Endothelial cell (in vitro differentiated cells): ENCODE data around the gene MSX1. TPM values are rescaled to one million over a fixed set of nuclear protein-coding genes. Genes with fewer than 3 reads are reported as not detected.

ENCODE experiments used
- DNase-seq: peaks from one replicate; pipeline ENCODE4 v3.0.0; 2021; ENCODE audit warnings: low spot score
- H3K27ac Mint-ChIP-seq: one replicate; pipeline ENCODE4 v1.8.0; 2021; ENCODE audit warnings: mixed read lengths, inconsistent platforms; ENCODE audit not compliant: unreplicated experiment
- H3K27me3 Mint-ChIP-seq: one replicate; pipeline ENCODE4 v1.8.0; 2021; ENCODE audit warnings: mild to moderate bottlenecking, moderate library complexity, mixed read lengths, inconsistent platforms; ENCODE audit not compliant: unreplicated experiment
- H3K36me3 Mint-ChIP-seq: one replicate; pipeline ENCODE4 v1.8.0; 2021; ENCODE audit warnings: mild to moderate bottlenecking, low read depth, mixed read lengths, inconsistent platforms; ENCODE audit not compliant: unreplicated experiment
- H3K4me1 Mint-ChIP-seq: one replicate; pipeline ENCODE4 v1.8.0; 2021; ENCODE audit warnings: mild to moderate bottlenecking, mixed read lengths, inconsistent platforms; ENCODE audit not compliant: unreplicated experiment
- H3K4me3 Mint-ChIP-seq: one replicate; pipeline ENCODE4 v1.8.0; 2021; ENCODE audit warnings: mild to moderate bottlenecking, mixed read lengths, inconsistent platforms; ENCODE audit not compliant: unreplicated experiment
- H3K9me3 Mint-ChIP-seq: one replicate; pipeline ENCODE4 v1.8.0; 2021; ENCODE audit warnings: mixed read lengths, inconsistent platforms; ENCODE audit not compliant: unreplicated experiment
- total RNA-seq: library from RNA; stranded (reverse); fragmentation: NEBNext Ultra II Directional; extraction: Animal tissue kit (Norgen Biotek cat#: 25700); gene quantifications from one replicate; pipeline ENCODE4 v1.2.1, GENCODE V29; 2021; ENCODE audit not compliant: unreplicated experiment
- TF ChIP-seq, protein P1 (sequence below): fragments of 200-600 bp; sonication (generic); IDR thresholded peaks from one replicate; pipeline ENCODE4 v1.5.0; 2021; ENCODE audit warnings: antibody characterized with exemption; ENCODE audit not compliant: unreplicated experiment

MSX1 gene
- total RNA-seq, 1 donor from 2014 or later = 17.4 TPM

DNA sequence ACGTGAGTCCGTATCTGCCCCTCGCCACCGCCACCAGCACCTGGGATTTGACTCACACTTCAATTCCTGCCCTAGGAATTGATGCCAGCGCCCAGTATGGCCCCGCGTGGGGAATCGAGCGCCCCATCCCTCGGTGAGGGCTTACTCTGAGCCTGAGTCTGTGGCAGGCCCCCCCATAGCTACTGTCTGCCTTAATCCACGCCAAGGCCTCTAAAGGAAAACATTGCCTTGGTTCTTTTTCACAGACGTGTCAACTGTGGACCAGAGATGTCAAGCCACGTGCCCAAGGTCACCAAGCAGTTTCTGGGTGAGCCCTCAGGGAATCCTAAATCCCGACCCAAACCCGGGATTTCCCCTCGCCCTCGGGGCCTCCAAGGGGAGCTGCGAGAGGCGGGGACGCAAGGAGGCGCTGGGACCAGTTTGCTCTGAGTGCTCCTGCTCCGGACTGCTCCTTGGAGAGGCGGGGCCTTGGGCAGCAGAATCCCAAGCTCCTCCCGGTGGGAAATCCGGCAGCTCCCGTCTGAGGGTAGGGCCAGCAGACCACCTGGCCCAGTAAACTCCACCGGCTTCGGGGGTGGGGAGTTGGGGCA is 12.9 kb downstream of the MSX1 start:
- Mint-ChIP-seq H3K36me3 (peaks cover 3% of the 10 kb centered on the region), H3K27ac (no peak overlapping the region), H3K27me3 (peaks cover 39% of the 10 kb centered on the region), H3K4me1 (peaks cover 33% of the 10 kb centered on the region), H3K9me3 (no peaks in the 10 kb centered on the region), H3K4me3 (no peak overlapping the region)
- TF ChIP-seq, protein P1, sequence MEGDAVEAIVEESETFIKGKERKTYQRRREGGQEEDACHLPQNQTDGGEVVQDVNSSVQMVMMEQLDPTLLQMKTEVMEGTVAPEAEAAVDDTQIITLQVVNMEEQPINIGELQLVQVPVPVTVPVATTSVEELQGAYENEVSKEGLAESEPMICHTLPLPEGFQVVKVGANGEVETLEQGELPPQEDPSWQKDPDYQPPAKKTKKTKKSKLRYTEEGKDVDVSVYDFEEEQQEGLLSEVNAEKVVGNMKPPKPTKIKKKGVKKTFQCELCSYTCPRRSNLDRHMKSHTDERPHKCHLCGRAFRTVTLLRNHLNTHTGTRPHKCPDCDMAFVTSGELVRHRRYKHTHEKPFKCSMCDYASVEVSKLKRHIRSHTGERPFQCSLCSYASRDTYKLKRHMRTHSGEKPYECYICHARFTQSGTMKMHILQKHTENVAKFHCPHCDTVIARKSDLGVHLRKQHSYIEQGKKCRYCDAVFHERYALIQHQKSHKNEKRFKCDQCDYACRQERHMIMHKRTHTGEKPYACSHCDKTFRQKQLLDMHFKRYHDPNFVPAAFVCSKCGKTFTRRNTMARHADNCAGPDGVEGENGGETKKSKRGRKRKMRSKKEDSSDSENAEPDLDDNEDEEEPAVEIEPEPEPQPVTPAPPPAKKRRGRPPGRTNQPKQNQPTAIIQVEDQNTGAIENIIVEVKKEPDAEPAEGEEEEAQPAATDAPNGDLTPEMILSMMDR = no peak
- no peak for DNase-seq

DNA sequence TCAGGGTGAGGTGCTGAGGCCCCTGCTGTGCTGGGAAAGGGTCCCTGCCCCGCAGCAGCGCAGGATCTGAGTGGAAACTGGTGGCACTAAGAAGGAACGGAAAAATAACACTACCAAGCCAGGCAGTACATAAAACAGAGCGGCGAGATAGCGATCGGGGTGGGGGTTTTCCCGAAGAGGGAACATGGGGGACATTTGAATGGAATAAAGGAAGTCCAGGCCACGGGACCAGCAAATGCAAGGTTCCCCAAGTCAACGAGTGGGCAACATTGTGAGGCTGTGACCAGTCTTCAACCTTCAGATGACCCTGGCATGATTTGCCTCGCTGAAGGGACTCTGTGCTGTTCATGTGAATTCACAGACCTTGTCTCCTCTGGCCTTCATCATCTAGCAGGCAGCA is 13.7 kb downstream of the MSX1 start:
- H3K27me3 Mint-ChIP-seq = peaks cover 39% of the 10 kb centered on the region
- H3K36me3 Mint-ChIP-seq = peaks cover 3% of the 10 kb centered on the region
- H3K27ac Mint-ChIP-seq = no peak overlapping the region
- TF ChIP-seq, protein P1 = no peak
- DNase-seq = no peak
- no peaks in the 10 kb centered on the region for H3K9me3 Mint-ChIP-seq
- peaks cover 33% of the 10 kb centered on the region for H3K4me1 Mint-ChIP-seq
- no peak overlapping the region for H3K4me3 Mint-ChIP-seq

DNA sequence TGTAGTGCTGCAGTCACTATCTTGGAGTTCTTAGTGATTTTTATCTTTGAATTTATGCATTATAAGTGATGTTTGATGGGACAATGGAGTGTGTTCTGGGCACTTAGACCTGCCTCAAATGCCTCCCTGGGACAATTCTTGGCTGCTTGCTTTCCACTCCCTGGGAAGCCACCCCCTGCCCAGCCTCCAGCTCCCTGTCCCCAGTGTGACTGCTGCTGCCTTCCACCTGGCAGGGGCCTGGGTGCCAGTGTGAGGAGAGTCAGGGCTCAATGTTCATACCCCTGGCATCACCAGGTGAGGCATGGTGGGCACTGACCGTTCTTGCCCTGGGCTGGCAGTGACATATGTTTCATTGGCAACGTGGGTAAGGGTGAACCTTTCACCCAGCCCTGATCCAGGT is 14.8 kb downstream of the MSX1 start:
- Mint-ChIP-seq H3K9me3 (no peaks in the 10 kb centered on the region), H3K4me1 (peaks cover 33% of the 10 kb centered on the region), H3K27me3 (peaks cover 30% of the 10 kb centered on the region), H3K27ac (no peak overlapping the region), H3K4me3 (no peak overlapping the region), H3K36me3 (peaks cover 3% of the 10 kb centered on the region)
- DNase-seq = no peak
- TF ChIP-seq, protein P1 = no peak

DNA sequence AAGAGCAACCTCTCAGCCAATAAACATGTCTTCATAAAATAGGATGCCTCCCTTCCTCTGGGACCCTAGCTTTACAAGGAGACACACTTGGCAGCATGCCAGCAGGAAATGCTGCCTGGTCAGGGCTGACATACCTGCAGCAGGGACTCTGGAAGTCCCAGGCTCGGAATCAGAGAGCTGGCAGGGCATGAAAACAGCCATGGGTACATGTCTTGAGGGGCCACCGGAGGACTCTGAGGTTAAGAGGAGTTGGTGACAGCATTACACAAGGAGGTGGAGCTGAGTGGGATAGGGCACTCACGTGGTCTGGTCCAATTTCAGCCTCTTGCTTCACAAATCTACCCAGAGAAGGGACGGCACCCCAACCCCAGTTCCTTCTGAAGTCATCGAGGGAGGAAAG is 15.7 kb downstream of the MSX1 start:
- Mint-ChIP-seq H3K9me3 (no peaks in the 10 kb centered on the region), H3K36me3 (peaks cover 3% of the 10 kb centered on the region), H3K27ac (no peak overlapping the region), H3K4me1 (peaks cover 28% of the 10 kb centered on the region), H3K27me3 (peaks cover 23% of the 10 kb centered on the region), H3K4me3 (no peak overlapping the region)
- DNase-seq = no peak
- TF ChIP-seq, protein P1 = no peak

DNA sequence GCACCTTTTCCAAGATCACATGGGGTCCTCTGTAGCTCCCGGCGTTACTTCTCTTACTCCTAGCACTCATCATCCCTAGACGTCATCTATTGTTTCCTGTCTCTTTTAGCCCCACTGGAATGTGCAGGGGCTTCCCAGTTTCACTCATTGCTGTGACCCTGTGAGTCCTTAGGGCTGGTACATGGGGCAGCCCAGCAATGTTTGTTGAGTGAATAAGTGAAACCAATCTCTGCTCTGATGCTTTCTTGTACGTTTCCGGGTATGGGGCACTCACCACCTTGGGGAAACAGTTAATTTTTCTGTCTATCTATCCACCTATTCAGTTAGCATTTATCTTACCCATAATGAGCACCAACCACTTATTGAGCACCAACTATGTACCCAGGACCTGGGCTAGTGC is 16.1 kb downstream of the MSX1 start:
- no peak for DNase-seq
- no peaks in the 10 kb centered on the region for H3K9me3 Mint-ChIP-seq
- H3K36me3 Mint-ChIP-seq = peaks cover 3% of the 10 kb centered on the region
- peaks cover 21% of the 10 kb centered on the region for H3K27me3 Mint-ChIP-seq
- peaks cover 25% of the 10 kb centered on the region for H3K4me1 Mint-ChIP-seq
- H3K4me3 Mint-ChIP-seq = no peak overlapping the region
- TF ChIP-seq, protein P1 = no peak
- H3K27ac Mint-ChIP-seq = no peak overlapping the region
